ENCODE measurements around the gene DOLK. TPM values are rescaled to one million over a fixed set of nuclear protein-coding genes. Genes with fewer than 3 reads are reported as not detected.
A peak's percentile ranks its signal among the peaks of the same experiment; 100 is the strongest.

DOLK gene
- total RNA-seq, 6 donors from 2014 or later, result 5.7 to 24.5 (median 12.3) TPM

GRCh38 chr9:128898845-128899565, 48.4 kb downstream of the DOLK start:
- WGBS, 2 donors, result 71 to 78% methylated on average over 13 to 18 of the region's 18 CpGs

GRCh38 chr9:128898382-128898781, 49.0 kb downstream of the DOLK start:
- peaks cover 38 to 71% (median 54%) of the 10 kb centered on the region in 4 donors for H3K4me1 ChIP-seq
- H3K27ac ChIP-seq, result peak overlapping the region; percentile 70 to 90 (median 82)
- TF ChIP-seq POLR2A (IDR thresholded peaks at IDR 0.05) (no peak), POLR2AphosphoS5 (IDR thresholded peaks at IDR 0.05) (no peak), CTCF (IDR thresholded peaks at IDR 0.05) (no peak), EP300 (IDR thresholded peaks at IDR 0.05) (no peak)
- 63 to 67% methylated on average over 4 to 5 of the region's 5 CpGs for WGBS, 2 donors
- no peak for DNase-seq
- peaks cover 2 to 62% (median 31%) of the 10 kb centered on the region in 4 donors for H3K36me3 ChIP-seq
- H3K4me3 ChIP-seq, result no peak overlapping the region
- ATAC-seq (ENCODE audit: low FRiP score in 2 of 2), result no peak
- H3K9me3 ChIP-seq, result no peaks in the 10 kb centered on the region
- H3K27me3 ChIP-seq, result no peaks in the 10 kb centered on the region

More at GRCh38 chr9:128898845-128899565, 48.4 kb downstream of the DOLK start:
- Histone ChIP-seq H3K27ac (peak overlapping the region; percentile 70 to 90 (median 82)), H3K4me1 (peaks cover 38 to 71% (median 53%) of the 10 kb centered on the region in 4 donors), H3K27me3 (no peaks in the 10 kb centered on the region), H3K4me3 (no peak overlapping the region), H3K36me3 (peaks cover 2 to 56% (median 28%) of the 10 kb centered on the region in 4 donors), H3K9me3 (no peaks in the 10 kb centered on the region)
- ATAC-seq (ENCODE audit: low FRiP score in 2 of 2) (no peak), DNase-seq (no peak)
- no peak for TF ChIP-seq POLR2A (IDR thresholded peaks at IDR 0.05)
- no peak for TF ChIP-seq CTCF (IDR thresholded peaks at IDR 0.05)
- no peak for TF ChIP-seq POLR2AphosphoS5 (IDR thresholded peaks at IDR 0.05)
- TF ChIP-seq EP300 (IDR thresholded peaks at IDR 0.05), result no peak

GRCh38 chr9:128895556-128895955, 51.8 kb downstream of the DOLK start:
- peak overlapping the region in 2 of 4 donors; percentile 5 to 52 for H3K27ac ChIP-seq
- DNase-seq (no peak), ATAC-seq (ENCODE audit: low FRiP score in 2 of 2) (no peak)
- H3K36me3 ChIP-seq, result peaks cover 2 to 69% (median 36%) of the 10 kb centered on the region in 4 donors
- H3K4me1 ChIP-seq, result peaks cover 44 to 71% (median 55%) of the 10 kb centered on the region in 4 donors
- H3K27me3 ChIP-seq, result no peaks in the 10 kb centered on the region
- 93 to 100% methylated on average over 4 of the region's 4 CpGs for WGBS, 2 donors
- no peak for TF ChIP-seq POLR2AphosphoS5 (IDR thresholded peaks at IDR 0.05)
- TF ChIP-seq POLR2A (IDR thresholded peaks at IDR 0.05), result no peak
- TF ChIP-seq CTCF (IDR thresholded peaks at IDR 0.05), result no peak
- TF ChIP-seq EP300 (IDR thresholded peaks at IDR 0.05), result no peak
- H3K4me3 ChIP-seq, result no peak overlapping the region
- no peaks in the 10 kb centered on the region for H3K9me3 ChIP-seq

Other genes starting within 250 kb of the DOLK start
- 10 to 100 TPM in 4 of 6 donors, 1 to 10 TPM in 2; 4.8 to 38.8 (median 14.0) TPM for gene PKN3, start 245.1 kb downstream of the DOLK start, total RNA-seq
- 10 to 100 TPM; 21.7 to 70.1 (median 50.6) TPM for gene ZDHHC12, start 223.5 kb downstream of the DOLK start, total RNA-seq
- gene ZER1, start 175.7 kb downstream of the DOLK start, total RNA-seq, result 10 to 100 TPM; 30.9 to 55.5 (median 44.0) TPM
- 10 to 100 TPM; 14.7 to 27.0 (median 19.2) TPM for gene TBC1D13, start 160.3 kb downstream of the DOLK start, total RNA-seq
- gene ENDOG, start 129.1 kb downstream of the DOLK start, total RNA-seq, result 10 to 100 TPM; 20.6 to 70.2 (median 28.8) TPM
- 100 to 1,000 TPM in 1 of 6 donors, 10 to 100 TPM in 5; 10.5 to 108 (median 41.7) TPM for gene SPOUT1, start 117.8 kb downstream of the DOLK start, total RNA-seq
- gene KYAT1, start 65.7 kb downstream of the DOLK start, total RNA-seq, result 10 to 100 TPM in 1 of 6 donors, 1 to 10 TPM in 5; 3.9 to 10.5 (median 5.4) TPM
- 100 to 1,000 TPM in 2 of 6 donors, 10 to 100 TPM in 4; 49.0 to 132 (median 67.0) TPM for gene LRRC8A, start 65.5 kb downstream of the DOLK start, total RNA-seq
- gene PHYHD1, start 26.6 kb downstream of the DOLK start, total RNA-seq, result 100 to 1,000 TPM in 1 of 6 donors, 10 to 100 TPM in 5; 27.6 to 286 (median 57.7) TPM
- gene NUP188, start 96 bp upstream of the DOLK start, total RNA-seq, result 100 to 1,000 TPM in 1 of 6 donors, 10 to 100 TPM in 5; 30.4 to 225 (median 50.1) TPM
- 100 to 1,000 TPM in 2 of 6 donors, 10 to 100 TPM in 4; 69.6 to 202 (median 94.1) TPM for gene SH3GLB2, start 80.7 kb upstream of the DOLK start, total RNA-seq
- gene MIGA2, start 89.0 kb upstream of the DOLK start, total RNA-seq, result 10 to 100 TPM; 18.6 to 95.3 (median 28.6) TPM
- 10 to 100 TPM in 2 of 6 donors, 1 to 10 TPM in 4; 3.9 to 14.8 (median 8.2) TPM for gene DOLPP1, start 133.5 kb upstream of the DOLK start, total RNA-seq
- 10 to 100 TPM; 18.5 to 34.3 (median 26.0) TPM for gene CRAT, start 163.2 kb upstream of the DOLK start, total RNA-seq
- 100 to 1,000 TPM in 2 of 6 donors, 10 to 100 TPM in 4; 48.2 to 130 (median 67.2) TPM for gene PTPA, start 163.8 kb upstream of the DOLK start, total RNA-seq
- gene IER5L, start 230.7 kb upstream of the DOLK start, total RNA-seq, result 10 to 100 TPM in 3 of 6 donors, 1 to 10 TPM in 3; 3.7 to 17.0 (median 10.3) TPM